ENCODE data around the gene CYP24A1. TPM values are rescaled to one million over a fixed set of nuclear protein-coding genes. Genes with fewer than 3 reads are reported as not detected.

The CYP24A1 gene
- total and polyA plus RNA-seq, 9 donors, result 0.15 to 3.7 TPM; not detected in 7

GRCh38 chr20:54113566-54113965, 60.2 kb downstream of the CYP24A1 start:
- no peak overlapping the region for H3K4me3 ChIP-seq
- TF ChIP-seq CTCF (IDR thresholded peaks at IDR 0.05) (no peak), POLR2A (IDR thresholded peaks at IDR 0.05) (no peak), EP300 (IDR thresholded peaks at IDR 0.05) (no peak)
- 82 to 93% (median 86%) methylated on average over 2 of the region's 2 CpGs for WGBS, 3 donors
- intact Hi-C loops (cut with DNase I), result no loop called here
- no peaks in the 10 kb centered on the region for H3K27me3 ChIP-seq
- no peak overlapping the region for H3K27ac ChIP-seq
- H3K36me3 ChIP-seq, result no peaks in the 10 kb centered on the region
- H3K4me1 ChIP-seq (ENCODE audit: insufficient read depth), result no peaks in the 10 kb centered on the region
- peaks cover 0 to 3% of the 10 kb centered on the region in 2 donors for H3K9me3 ChIP-seq
- no peak for DNase-seq

- intact Hi-C loops (cut with DNase I), result no loop called here
- Histone ChIP-seq H3K9me3 (peaks cover 0 to 3% of the 10 kb centered on the region in 2 donors), H3K27ac (no peak overlapping the region), H3K27me3 (no peaks in the 10 kb centered on the region), H3K4me3 (no peak overlapping the region), H3K4me1 (ENCODE audit: insufficient read depth) (no peaks in the 10 kb centered on the region), H3K36me3 (no peaks in the 10 kb centered on the region)
- TF ChIP-seq POLR2A (IDR thresholded peaks at IDR 0.05), result no peak
- no peak for TF ChIP-seq CTCF (IDR thresholded peaks at IDR 0.05)
- TF ChIP-seq EP300 (IDR thresholded peaks at IDR 0.05), result no peak
- no peak for DNase-seq
- 86 to 88% (median 87%) methylated on average over 4 of the region's 4 CpGs for WGBS, 3 donors
Measured at GRCh38 chr20:54112221-54112884, 61.4 kb downstream of the CYP24A1 start.

- WGBS, 3 donors, result 87% methylated on average over 2 of the region's 2 CpGs
- peaks cover 0 to 3% of the 10 kb centered on the region in 2 donors for H3K9me3 ChIP-seq
- H3K4me1 ChIP-seq (ENCODE audit: insufficient read depth), result no peaks in the 10 kb centered on the region
- H3K27me3 ChIP-seq, result no peaks in the 10 kb centered on the region
- H3K36me3 ChIP-seq, result no peaks in the 10 kb centered on the region
- H3K4me3 ChIP-seq, result no peak overlapping the region
- DNase-seq, result no peak
- TF ChIP-seq EP300 (IDR thresholded peaks at IDR 0.05) (no peak), POLR2A (IDR thresholded peaks at IDR 0.05) (no peak), CTCF (IDR thresholded peaks at IDR 0.05) (no peak)
- intact Hi-C loops (cut with DNase I), result no loop called here
- no peak overlapping the region for H3K27ac ChIP-seq
Measured at GRCh38 chr20:54111460-54111859, 62.3 kb downstream of the CYP24A1 start.

DNA sequence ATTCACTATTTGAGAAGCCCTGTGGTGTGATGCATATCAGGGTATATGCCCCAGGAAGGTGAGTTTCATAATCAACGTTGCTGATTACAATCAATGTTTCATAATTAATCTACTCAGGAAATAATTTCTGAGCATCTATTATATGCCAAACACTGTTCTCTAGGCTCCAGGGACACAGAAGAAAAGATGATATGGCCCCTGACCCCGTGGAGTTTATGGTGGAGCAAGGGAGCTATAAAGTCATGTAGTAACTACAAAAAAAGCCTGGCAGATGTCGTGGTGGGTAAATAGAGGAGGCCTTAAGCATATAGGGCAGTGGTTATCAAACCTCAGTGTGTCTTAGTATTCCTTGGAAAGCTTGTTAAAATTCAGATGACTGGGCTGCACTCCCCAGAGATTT, 63.3 kb downstream of the CYP24A1 start:
- intact Hi-C loops (cut with DNase I), result no loop called here
- DNase-seq, result no peak
- H3K36me3 ChIP-seq, result no peaks in the 10 kb centered on the region
- H3K27me3 ChIP-seq, result no peaks in the 10 kb centered on the region
- TF ChIP-seq POLR2A (IDR thresholded peaks at IDR 0.05) (no peak), CTCF (IDR thresholded peaks at IDR 0.05) (no peak), EP300 (IDR thresholded peaks at IDR 0.05) (no peak)
- 64 to 74% (median 72%) methylated on average over 3 of the region's 3 CpGs for WGBS, 3 donors
- H3K4me3 ChIP-seq, result no peak overlapping the region
- H3K4me1 ChIP-seq (ENCODE audit: insufficient read depth), result no peaks in the 10 kb centered on the region
- H3K9me3 ChIP-seq, result peaks cover 0 to 3% of the 10 kb centered on the region in 2 donors
- no peak overlapping the region for H3K27ac ChIP-seq

Measured in ovary (tissue), 9 donors.